Hair follicular keratinocyte (primary cell): ENCODE results near the gene PTPN14. TPM values are rescaled to one million over a fixed set of nuclear protein-coding genes. Genes with fewer than 3 reads are reported as not detected.

Experiments used
- total RNA-seq: library from RNA; depleted of rRNA; stranded (reverse); fragments of >200 nt; gene quantifications from 2 replicates; pipeline ENCODE4 v1.2.3, GENCODE V29; 2015

The PTPN14 gene
- 17.4 and 25.4 TPM in 2 replicates for total RNA-seq

GRCh38 chr1:214551436-214552173 is at the start of gene PTPN14:
Gene PTPN14 (minus strand): TSS chr1:214551602. CDS start chr1:214464803, 86,799 bp downstream.

Other genes with a start within 250 kb of the PTPN14 start
- 24.6 and 37.5 TPM in 2 replicates for gene CENPF, start 51.6 kb upstream of the PTPN14 start, total RNA-seq